AG09319 (cell line): ENCODE results near the gene RAB34.
"Not testable (repeated sequence)": the region's sequence is repeated elsewhere in the genome, so short reads cannot be mapped to it uniquely, and the experiment has no call there.

ENCODE experiments used
- DNase-seq: peaks from one replicate; pipeline ENCODE4 v3.0.0-alpha.2; 2010; ENCODE audit warnings: low read depth; ENCODE audit errors: extremely low read depth
- TF ChIP-seq, protein P1 (sequence below): IDR thresholded peaks from 2 replicates; pipeline ENCODE4 v1.5.1; 2011; ENCODE audit warnings: low read depth, mild to moderate bottlenecking, inconsistent platforms, low read length, moderate library complexity

RAB34 gene

GRCh38 chr17:28737770-28738679 is 20.4 kb upstream of the RAB34 start:
- DNase-seq: no peak
- TF ChIP-seq, protein P1, sequence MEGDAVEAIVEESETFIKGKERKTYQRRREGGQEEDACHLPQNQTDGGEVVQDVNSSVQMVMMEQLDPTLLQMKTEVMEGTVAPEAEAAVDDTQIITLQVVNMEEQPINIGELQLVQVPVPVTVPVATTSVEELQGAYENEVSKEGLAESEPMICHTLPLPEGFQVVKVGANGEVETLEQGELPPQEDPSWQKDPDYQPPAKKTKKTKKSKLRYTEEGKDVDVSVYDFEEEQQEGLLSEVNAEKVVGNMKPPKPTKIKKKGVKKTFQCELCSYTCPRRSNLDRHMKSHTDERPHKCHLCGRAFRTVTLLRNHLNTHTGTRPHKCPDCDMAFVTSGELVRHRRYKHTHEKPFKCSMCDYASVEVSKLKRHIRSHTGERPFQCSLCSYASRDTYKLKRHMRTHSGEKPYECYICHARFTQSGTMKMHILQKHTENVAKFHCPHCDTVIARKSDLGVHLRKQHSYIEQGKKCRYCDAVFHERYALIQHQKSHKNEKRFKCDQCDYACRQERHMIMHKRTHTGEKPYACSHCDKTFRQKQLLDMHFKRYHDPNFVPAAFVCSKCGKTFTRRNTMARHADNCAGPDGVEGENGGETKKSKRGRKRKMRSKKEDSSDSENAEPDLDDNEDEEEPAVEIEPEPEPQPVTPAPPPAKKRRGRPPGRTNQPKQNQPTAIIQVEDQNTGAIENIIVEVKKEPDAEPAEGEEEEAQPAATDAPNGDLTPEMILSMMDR: no peak

- TF ChIP-seq, protein P1: no peak
- no peak for DNase-seq
Observed at GRCh38 chr17:28737316-28737715, 19.6 kb upstream of the RAB34 start.

GRCh38 chr17:28735913-28736769 is 18.5 kb upstream of the RAB34 start:
- DNase-seq: not testable (repeated sequence)

DNA sequence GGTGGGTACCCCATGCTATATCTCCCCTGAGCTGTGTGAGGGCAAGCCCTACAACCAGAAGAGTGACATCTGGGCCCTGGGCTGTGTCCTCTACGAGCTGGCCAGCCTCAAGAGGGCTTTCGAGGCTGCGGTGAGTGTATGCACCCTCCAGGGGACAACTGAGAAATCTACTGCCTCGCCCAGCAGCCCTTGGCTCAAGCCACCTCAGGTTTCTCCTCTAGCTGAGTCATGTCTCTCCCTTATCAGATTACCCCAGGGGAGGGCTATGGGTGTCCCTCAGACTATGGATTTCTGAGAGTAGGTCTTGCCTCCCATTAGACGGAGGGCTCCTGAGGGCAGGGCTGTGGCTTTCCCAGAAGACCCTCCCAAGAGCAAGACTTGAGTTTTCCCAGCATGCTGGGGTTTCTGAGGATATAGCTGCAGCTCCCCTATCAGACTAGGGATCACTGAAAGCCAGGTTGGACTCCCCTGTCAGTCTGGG is 17.6 kb upstream of the RAB34 start:
- TF ChIP-seq, protein P1: no peak
- DNase-seq: no peak

DNA sequence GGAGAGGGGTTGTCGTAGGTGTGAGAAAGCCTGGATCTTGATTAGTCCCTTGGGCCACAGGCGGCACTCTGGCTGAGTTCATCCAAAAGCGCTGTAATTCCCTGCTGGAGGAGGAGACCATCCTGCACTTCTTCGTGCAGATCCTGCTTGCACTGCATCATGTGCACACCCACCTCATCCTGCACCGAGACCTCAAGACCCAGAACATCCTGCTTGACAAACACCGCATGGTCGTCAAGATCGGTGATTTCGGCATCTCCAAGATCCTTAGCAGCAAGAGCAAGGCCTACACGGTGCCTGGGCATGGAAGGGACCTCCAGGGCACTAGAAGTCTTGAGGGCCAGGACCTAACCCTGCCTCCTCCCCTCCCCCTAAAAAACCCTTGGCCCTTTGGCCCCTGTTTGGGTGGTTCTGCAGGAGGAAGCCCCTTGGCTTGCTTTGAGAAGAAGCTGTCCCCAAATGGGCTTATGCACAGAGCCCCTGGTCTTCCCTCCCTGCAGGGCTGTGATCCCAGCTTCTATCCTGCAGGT is 17.1 kb upstream of the RAB34 start:
- TF ChIP-seq, protein P1: no peak
- DNase-seq: no peak

DNA sequence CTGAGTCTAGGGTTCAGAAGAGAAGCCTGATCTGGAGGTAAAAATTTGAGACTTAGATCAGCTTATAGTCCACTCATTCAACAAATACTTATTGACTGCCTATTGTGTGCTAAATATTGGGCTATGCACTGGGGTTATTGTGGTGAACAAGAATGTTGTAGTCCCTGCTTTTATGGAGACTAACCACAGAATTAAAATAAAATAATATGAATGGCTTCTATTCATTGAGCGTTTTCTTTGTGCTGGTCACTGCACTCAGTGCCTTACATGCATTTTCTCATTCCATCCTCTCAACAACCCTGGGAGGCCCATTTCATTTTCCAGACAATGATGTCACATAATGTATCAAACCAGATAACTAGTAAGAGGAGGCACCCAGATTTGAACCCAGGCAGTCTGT is 15.7 kb upstream of the RAB34 start:
- TF ChIP-seq, protein P1: no peak
- DNase-seq: no peak

- DNase-seq: no peak
- TF ChIP-seq, protein P1: no peak
Observed at GRCh38 chr17:28729950-28730330, 12.3 kb upstream of the RAB34 start.
